ENCODE results near the gene RBBP8NL.

Gene RBBP8NL

DNA sequence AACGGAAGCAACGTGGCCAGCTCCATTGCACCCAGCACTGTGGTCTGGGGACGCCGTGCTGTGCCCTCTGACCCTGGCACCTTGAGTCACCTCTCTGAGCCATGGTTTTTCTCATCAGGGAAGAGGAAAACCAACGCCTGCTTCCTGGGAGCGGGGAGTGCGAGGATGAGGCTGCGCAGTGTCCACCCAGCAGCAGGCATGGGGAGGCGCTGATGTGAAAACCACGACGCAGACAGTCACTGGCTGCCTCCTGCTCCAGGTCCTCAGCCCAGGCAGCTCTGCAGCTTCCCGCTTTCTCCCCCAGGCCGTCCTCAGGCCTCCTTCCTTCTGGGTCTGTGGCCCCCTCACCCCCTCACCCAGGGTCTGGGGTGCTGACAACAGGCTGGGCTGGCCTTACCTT lies 34.5 kb upstream of the RBBP8NL start:
- DNase-seq (ENCODE audit: low read depth), result no peak
- in situ Hi-C loops (cut with HindIII; ENCODE audit: low sequenced_read_pairs), result no loop called here
- TF ChIP-seq, protein P1, sequence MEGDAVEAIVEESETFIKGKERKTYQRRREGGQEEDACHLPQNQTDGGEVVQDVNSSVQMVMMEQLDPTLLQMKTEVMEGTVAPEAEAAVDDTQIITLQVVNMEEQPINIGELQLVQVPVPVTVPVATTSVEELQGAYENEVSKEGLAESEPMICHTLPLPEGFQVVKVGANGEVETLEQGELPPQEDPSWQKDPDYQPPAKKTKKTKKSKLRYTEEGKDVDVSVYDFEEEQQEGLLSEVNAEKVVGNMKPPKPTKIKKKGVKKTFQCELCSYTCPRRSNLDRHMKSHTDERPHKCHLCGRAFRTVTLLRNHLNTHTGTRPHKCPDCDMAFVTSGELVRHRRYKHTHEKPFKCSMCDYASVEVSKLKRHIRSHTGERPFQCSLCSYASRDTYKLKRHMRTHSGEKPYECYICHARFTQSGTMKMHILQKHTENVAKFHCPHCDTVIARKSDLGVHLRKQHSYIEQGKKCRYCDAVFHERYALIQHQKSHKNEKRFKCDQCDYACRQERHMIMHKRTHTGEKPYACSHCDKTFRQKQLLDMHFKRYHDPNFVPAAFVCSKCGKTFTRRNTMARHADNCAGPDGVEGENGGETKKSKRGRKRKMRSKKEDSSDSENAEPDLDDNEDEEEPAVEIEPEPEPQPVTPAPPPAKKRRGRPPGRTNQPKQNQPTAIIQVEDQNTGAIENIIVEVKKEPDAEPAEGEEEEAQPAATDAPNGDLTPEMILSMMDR (IDR thresholded peaks at IDR 0.05; ENCODE audit: low read depth, low read length, missing control alignments), result no peak
- no peak overlapping the region for H3K4me3 ChIP-seq (ENCODE audit: low read depth, low read length)

DNA sequence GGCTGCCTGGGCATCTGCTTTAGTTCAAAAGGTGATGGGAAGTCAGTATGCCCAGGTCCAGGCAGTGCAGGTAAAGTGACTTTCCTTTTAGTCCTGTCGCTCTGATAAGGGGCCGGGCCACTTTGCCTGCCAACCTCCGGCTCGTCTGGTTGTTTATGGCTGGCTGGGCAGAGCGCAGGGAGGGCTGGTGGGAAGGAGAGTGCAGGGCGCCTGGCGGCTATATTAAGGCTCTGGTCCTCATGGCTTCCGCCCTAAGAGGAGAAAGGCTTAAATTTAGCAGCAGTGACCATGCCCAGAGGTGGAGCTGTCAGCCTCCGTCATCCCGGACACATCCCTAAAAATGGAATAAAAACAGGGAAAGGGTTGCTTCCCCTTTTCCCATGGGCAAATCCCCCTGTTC lies 33.8 kb upstream of the RBBP8NL start:
- in situ Hi-C loops (cut with HindIII; ENCODE audit: low sequenced_read_pairs), result no loop called here
- TF ChIP-seq, protein P1 (IDR thresholded peaks at IDR 0.05; ENCODE audit: low read depth, low read length, missing control alignments), result no peak
- no peak for DNase-seq (ENCODE audit: low read depth)
- H3K4me3 ChIP-seq (ENCODE audit: low read depth, low read length), result no peak overlapping the region

DNA sequence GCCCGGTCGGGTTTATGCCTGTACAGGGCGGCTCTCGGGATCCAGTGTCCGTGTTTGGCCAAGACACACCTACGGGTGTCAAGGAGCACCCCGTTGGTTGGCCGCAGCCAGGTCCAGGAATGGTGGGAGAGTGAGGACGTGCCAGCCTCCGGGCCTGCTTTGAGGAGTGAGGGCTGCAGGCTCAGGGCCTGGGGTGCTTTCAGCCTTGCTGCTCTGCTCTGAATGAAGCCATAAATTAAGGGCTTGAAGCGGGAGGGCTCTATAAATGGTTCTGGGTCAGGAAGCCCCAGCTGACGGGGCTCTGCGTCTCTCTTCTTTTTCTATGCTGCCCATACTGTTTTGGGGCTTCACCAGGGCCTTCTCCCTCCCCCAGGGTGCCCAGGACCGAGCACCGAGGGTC lies 33.3 kb upstream of the RBBP8NL start:
- TF ChIP-seq, protein P1 (IDR thresholded peaks at IDR 0.05; ENCODE audit: low read depth, low read length, missing control alignments), result no peak
- no peak for DNase-seq (ENCODE audit: low read depth)
- in situ Hi-C loops (cut with HindIII; ENCODE audit: low sequenced_read_pairs), result no loop called here
- H3K4me3 ChIP-seq (ENCODE audit: low read depth, low read length), result no peak overlapping the region

DNA sequence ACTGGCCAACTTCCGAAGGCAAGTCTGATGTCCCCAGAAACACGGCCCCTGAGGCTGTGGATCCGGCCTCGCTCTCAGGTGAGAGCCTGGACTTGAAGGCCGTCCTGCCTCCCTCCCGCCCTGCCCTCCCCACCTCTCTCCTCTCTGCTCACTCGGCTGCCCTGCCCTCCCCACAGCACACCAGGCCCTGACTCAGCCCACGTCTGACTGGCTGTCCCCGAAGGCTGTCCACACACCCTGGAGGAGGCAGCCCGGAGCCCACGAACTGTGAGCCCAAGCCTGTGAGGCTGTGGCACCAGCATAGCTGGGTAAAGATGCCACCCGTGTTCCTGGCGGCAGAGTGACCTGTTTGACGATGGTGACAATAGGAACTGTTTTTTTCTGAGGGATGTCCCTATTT lies 32.1 kb upstream of the RBBP8NL start:
- no peak for DNase-seq (ENCODE audit: low read depth)
- in situ Hi-C loops (cut with HindIII; ENCODE audit: low sequenced_read_pairs), result no loop called here
- no peak overlapping the region for H3K4me3 ChIP-seq (ENCODE audit: low read depth, low read length)
- TF ChIP-seq, protein P1 (IDR thresholded peaks at IDR 0.05; ENCODE audit: low read depth, low read length, missing control alignments), result no peak

DNA sequence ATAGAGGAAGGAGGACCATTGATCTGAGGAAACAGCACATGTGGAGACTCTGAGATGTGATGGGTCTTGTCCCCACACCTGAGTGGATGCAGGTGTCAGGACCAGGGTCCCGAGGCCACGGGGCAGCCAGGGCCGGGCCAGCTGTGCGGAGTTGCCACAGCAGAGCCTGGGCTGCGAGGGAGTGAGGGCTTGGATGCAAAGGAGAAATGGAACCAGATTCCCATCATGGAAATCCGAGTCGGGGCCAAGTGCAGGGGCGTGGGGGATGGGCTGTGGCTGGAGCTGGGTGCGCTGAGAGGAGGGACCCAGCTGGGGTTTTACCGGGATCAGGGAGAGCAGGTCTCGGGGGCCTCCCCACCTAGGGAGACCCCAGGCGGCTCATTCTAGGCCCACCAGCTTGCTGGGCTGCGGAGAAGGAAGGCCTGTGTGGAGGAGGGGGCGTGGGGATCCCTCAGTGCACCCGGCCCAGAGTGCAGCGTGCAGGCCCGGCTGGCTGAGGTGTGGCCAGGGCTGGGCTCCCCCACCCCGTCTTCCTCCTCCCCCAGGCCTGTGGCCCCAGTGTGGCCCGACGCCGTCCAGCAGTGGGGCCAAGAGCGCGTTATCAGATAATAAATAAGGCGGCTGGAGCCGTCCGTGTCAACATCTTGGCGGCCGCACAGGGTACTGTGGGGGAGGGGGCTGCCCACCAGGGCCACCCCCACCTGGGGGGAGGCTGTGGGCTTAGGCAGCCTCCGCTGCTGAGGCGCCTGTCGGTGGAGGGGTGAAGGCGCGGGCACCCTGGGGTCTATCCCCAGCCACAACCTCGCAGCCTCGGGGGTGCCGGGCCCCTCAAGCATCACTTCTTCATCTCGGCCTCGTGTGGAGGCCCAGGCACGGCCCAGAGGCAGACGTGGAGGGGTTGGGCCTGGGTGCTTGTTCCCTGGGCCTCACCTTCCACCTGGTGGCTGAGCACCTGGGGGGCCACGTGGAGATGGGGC lies 31.2 kb upstream of the RBBP8NL start:
- H3K4me3 ChIP-seq (ENCODE audit: low read depth, low read length), result no peak overlapping the region
- no peak for DNase-seq (ENCODE audit: low read depth)
- in situ Hi-C loops (cut with HindIII; ENCODE audit: low sequenced_read_pairs), result no loop called here
- TF ChIP-seq, protein P1 (IDR thresholded peaks at IDR 0.05; ENCODE audit: low read depth, low read length, missing control alignments), result no peak

DNA sequence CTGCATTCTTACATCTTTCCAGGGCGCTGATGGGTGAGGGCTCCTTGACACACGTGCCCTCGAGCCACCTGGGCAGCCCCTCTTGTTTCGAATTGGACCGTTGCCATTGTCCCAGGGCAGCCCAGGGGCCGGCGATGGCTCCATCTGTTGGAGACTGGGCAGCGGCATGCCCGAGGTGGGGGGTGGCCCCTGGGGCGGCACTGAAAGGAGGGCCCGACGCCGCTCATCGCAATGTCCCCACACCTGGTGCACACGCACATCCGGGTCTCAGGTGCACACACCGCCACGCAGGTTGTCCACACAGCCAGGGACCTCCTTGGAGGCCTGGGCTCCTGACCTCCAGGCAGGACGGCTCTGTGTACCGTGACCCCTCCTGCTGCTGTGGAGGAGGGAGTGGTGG lies 30.5 kb upstream of the RBBP8NL start:
- DNase-seq (ENCODE audit: low read depth), result no peak
- H3K4me3 ChIP-seq (ENCODE audit: low read depth, low read length), result no peak overlapping the region
- in situ Hi-C loops (cut with HindIII; ENCODE audit: low sequenced_read_pairs), result no loop called here

More for the DNA sequence above, 30.5 kb upstream of the RBBP8NL start:
- TF ChIP-seq, protein P1 (IDR thresholded peaks at IDR 0.05; ENCODE audit: low read depth, low read length, missing control alignments), result no peak
